GM19438 (cell line): ENCODE measurements around the gene LCAT.

Experiments
- ATAC-seq: cut with Tn5 transposase; IDR thresholded peaks from one replicate; pipeline ENCODE4 v1.9.1; 2021; ENCODE audit warnings: low read depth; ENCODE audit not compliant: unreplicated experiment

The LCAT gene

GRCh38 chr16:67935101-67935401 is 8.9 kb downstream of the LCAT start:
- no peak for ATAC-seq

GRCh38 chr16:67934306-67935100 is 9.4 kb downstream of the LCAT start:
- no peak for ATAC-seq

GRCh38 chr16:67933805-67934204 is 10.1 kb downstream of the LCAT start:
- no peak for ATAC-seq

- ATAC-seq = no peak
Measured at GRCh38 chr16:67932462-67932840, 11.5 kb downstream of the LCAT start.

GRCh38 chr16:67931712-67932461 is 12.0 kb downstream of the LCAT start, which contains the start of gene CTRL:
TSS of gene CTRL (minus strand) at chr16:67931862. CDS start at chr16:67931852, 10 bp downstream.
- no peak for ATAC-seq

GRCh38 chr16:67930678-67931211 is 13.2 kb downstream of the LCAT start:
- no peak for ATAC-seq

GRCh38 chr16:67930191-67930590 is 13.7 kb downstream of the LCAT start:
- no peak for ATAC-seq

GRCh38 chr16:67928561-67929364 is 15.2 kb downstream of the LCAT start:
- ATAC-seq = no peak

- no peak for ATAC-seq
Measured at GRCh38 chr16:67928147-67928546, 15.8 kb downstream of the LCAT start.

GRCh38 chr16:67927131-67927941 is 16.6 kb downstream of the LCAT start:
- ATAC-seq = no peak

- no peak for ATAC-seq
Measured at GRCh38 chr16:67926181-67926750, 17.7 kb downstream of the LCAT start.

- no peak for ATAC-seq
Measured at GRCh38 chr16:67924140-67924906, 19.6 kb downstream of the LCAT start.

GRCh38 chr16:67923414-67924116 is 20.4 kb downstream of the LCAT start:
- ATAC-seq = no peak

- ATAC-seq = no peak
Measured at GRCh38 chr16:67922740-67923139, 21.2 kb downstream of the LCAT start.

GRCh38 chr16:67922221-67922620 is 21.7 kb downstream of the LCAT start:
- no peak for ATAC-seq

GRCh38 chr16:67919622-67920221 is 24.2 kb downstream of the LCAT start:
- no peak for ATAC-seq

- ATAC-seq = no peak
Measured at GRCh38 chr16:67917852-67918236, 26.1 kb downstream of the LCAT start.
